HFF-Myc (cell line): ENCODE results near the gene TSSK3.

Experiments
- DNase-seq: peaks from one replicate; pipeline ENCODE4 v3.0.0-alpha.2; 2011; ENCODE audit warnings: low read depth; ENCODE audit errors: extremely low read depth
- H3K4me3 ChIP-seq: replicated peaks from 2 replicates; pipeline ENCODE4 v1.5.1; 2011; ENCODE audit warnings: low read depth, mild to moderate bottlenecking, control low read depth, low read length
- TF ChIP-seq, protein P1 (sequence below): IDR thresholded peaks from 2 replicates; pipeline ENCODE4 v1.5.1; 2012; ENCODE audit warnings: mild to moderate bottlenecking, low read depth, low read length, control low read depth; ENCODE audit errors: missing control alignments

The TSSK3 gene

DNA sequence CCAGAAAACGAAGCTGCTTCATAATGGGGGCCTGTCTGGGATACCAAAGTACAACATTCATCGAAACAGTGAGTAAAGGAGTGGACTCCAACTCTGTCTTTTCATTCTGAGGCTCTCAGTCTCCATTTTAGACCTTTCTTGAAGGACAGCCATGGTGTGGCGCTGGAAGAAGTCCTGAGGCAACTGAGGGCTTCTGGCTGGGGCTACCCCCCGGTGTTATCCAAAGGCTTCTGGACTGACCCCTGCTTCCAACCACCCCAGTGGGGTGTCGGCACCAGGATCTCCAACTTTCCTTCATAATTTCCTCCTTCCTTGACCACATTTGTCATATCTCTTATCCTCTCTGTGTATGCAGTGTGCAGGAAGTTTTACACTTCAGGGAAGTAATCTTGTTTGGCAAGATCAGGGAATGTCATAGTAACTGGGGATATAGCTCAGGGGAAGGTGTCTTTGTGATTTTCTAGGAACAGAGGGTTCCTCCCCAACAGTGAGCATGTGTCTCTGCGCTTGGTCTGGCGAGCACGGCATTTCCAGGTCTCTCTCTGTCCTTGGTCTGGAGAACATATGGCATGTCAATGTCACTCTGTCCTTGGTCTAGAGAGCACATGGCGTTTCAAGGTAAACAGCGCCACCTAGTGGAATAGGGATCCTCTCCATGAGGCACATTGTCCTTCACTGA lies 51.3 kb downstream of the TSSK3 start:
- peak; percentile 67 for DNase-seq
- TF ChIP-seq, protein P1, sequence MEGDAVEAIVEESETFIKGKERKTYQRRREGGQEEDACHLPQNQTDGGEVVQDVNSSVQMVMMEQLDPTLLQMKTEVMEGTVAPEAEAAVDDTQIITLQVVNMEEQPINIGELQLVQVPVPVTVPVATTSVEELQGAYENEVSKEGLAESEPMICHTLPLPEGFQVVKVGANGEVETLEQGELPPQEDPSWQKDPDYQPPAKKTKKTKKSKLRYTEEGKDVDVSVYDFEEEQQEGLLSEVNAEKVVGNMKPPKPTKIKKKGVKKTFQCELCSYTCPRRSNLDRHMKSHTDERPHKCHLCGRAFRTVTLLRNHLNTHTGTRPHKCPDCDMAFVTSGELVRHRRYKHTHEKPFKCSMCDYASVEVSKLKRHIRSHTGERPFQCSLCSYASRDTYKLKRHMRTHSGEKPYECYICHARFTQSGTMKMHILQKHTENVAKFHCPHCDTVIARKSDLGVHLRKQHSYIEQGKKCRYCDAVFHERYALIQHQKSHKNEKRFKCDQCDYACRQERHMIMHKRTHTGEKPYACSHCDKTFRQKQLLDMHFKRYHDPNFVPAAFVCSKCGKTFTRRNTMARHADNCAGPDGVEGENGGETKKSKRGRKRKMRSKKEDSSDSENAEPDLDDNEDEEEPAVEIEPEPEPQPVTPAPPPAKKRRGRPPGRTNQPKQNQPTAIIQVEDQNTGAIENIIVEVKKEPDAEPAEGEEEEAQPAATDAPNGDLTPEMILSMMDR: peak; percentile 78
- H3K4me3 ChIP-seq: no peak overlapping the region
